Measurements from ENCODE around the gene WIPF3.

WIPF3 gene

GRCh38 chr7:29806208-29806994 is at the start of gene WIPF3:
Gene WIPF3 (plus strand): TSS chr7:29806508. CDS start chr7:29834725, 28,217 bp downstream.
- DNase-seq (ENCODE audit: low read depth), result peak; percentile 12

- DNase-seq (ENCODE audit: low read depth), result no peak
Observed at GRCh38 chr7:29763266-29763665, 43.0 kb upstream of the WIPF3 start.

- DNase-seq (ENCODE audit: low read depth), result no peak
Observed at GRCh38 chr7:29764227-29764626, 42.1 kb upstream of the WIPF3 start.

- DNase-seq (ENCODE audit: low read depth), result no peak
Observed at GRCh38 chr7:29765490-29765889, 40.8 kb upstream of the WIPF3 start.

- no peak for DNase-seq (ENCODE audit: low read depth)
Observed at GRCh38 chr7:29770371-29770770, 35.9 kb upstream of the WIPF3 start.

GRCh38 chr7:29771081-29771816 is 35.1 kb upstream of the WIPF3 start:
- DNase-seq (ENCODE audit: low read depth), result no peak

- DNase-seq (ENCODE audit: low read depth), result no peak
Observed at GRCh38 chr7:29779017-29779416, 27.3 kb upstream of the WIPF3 start.

GRCh38 chr7:29780346-29780745 is 26.0 kb upstream of the WIPF3 start:
- no peak for DNase-seq (ENCODE audit: low read depth)

GRCh38 chr7:29783671-29784070 is 22.6 kb upstream of the WIPF3 start:
- no peak for DNase-seq (ENCODE audit: low read depth)

GRCh38 chr7:29793507-29793906 is 12.8 kb upstream of the WIPF3 start:
- no peak for DNase-seq (ENCODE audit: low read depth)

- no peak for DNase-seq (ENCODE audit: low read depth)
Observed at GRCh38 chr7:29794959-29795629, 11.2 kb upstream of the WIPF3 start.

- no peak for DNase-seq (ENCODE audit: low read depth)
Observed at GRCh38 chr7:29795696-29796580, 10.4 kb upstream of the WIPF3 start.

GRCh38 chr7:29797112-29797944 is 9.0 kb upstream of the WIPF3 start:
- no peak for DNase-seq (ENCODE audit: low read depth)

GRCh38 chr7:29798422-29798821 is 7.9 kb upstream of the WIPF3 start:
- no peak for DNase-seq (ENCODE audit: low read depth)

GRCh38 chr7:29801929-29802328 is 4.4 kb upstream of the WIPF3 start:
- DNase-seq (ENCODE audit: low read depth), result no peak

- DNase-seq (ENCODE audit: low read depth), result no peak
Observed at GRCh38 chr7:29805031-29805430, 1.3 kb upstream of the WIPF3 start.

GRCh38 chr7:29805886-29806207 is 461 bp upstream of the WIPF3 start:
- DNase-seq (ENCODE audit: low read depth), result no peak

- no peak for DNase-seq (ENCODE audit: low read depth)
Observed at GRCh38 chr7:29806995-29807841, 910 bp downstream of the WIPF3 start.

- no peak for DNase-seq (ENCODE audit: low read depth)
Observed at GRCh38 chr7:29808075-29808801, 1.9 kb downstream of the WIPF3 start.

Data from iris pigment epithelial cell (primary cell).